DMS79 (cell line): ENCODE data around the gene TBXA2R.
"Not testable (repeated sequence)": the region's sequence is repeated elsewhere in the genome, so short reads cannot be mapped to it uniquely, and the experiment has no call there.

Source experiments
- DNase-seq: peaks from one replicate; lab custom pipeline; 2025; lab: John Stamatoyannopoulos, UW

TBXA2R gene

GRCh38 chr19:3605361-3605760 lies 1.3 kb downstream of the TBXA2R start:
- no peak for DNase-seq

GRCh38 chr19:3604987-3605343 lies 1.7 kb downstream of the TBXA2R start:
- no peak for DNase-seq

- no peak for DNase-seq
These were observed 2.3 kb downstream of the TBXA2R start for GRCh38 chr19:3604227-3604986.

- no peak for DNase-seq
These were observed 3.4 kb downstream of the TBXA2R start for GRCh38 chr19:3603121-3603811.

GRCh38 chr19:3601021-3601420 lies 5.7 kb downstream of the TBXA2R start:
- no peak for DNase-seq

GRCh38 chr19:3599776-3600187 lies 6.9 kb downstream of the TBXA2R start:
- DNase-seq, result no peak

GRCh38 chr19:3595521-3596061 lies 11.1 kb downstream of the TBXA2R start:
- no peak for DNase-seq

GRCh38 chr19:3593156-3593555 lies 13.5 kb downstream of the TBXA2R start:
- no peak for DNase-seq

GRCh38 chr19:3591876-3592613 lies 14.6 kb downstream of the TBXA2R start:
- DNase-seq, result no peak

GRCh38 chr19:3590991-3591659 lies 15.6 kb downstream of the TBXA2R start:
- DNase-seq, result no peak

- DNase-seq, result no peak
These were observed 16.7 kb downstream of the TBXA2R start for GRCh38 chr19:3589949-3590348.

GRCh38 chr19:3589439-3589838 lies 17.2 kb downstream of the TBXA2R start:
- DNase-seq, result no peak

GRCh38 chr19:3586707-3587346 lies 19.8 kb downstream of the TBXA2R start:
- DNase-seq, result peak; percentile 22

GRCh38 chr19:3586127-3586626 lies 20.5 kb downstream of the TBXA2R start:
- no peak for DNase-seq

- DNase-seq, result no peak
These were observed 21.2 kb downstream of the TBXA2R start, which contains the start of gene GIPC3 for GRCh38 chr19:3585301-3586126. TSS of gene GIPC3 (plus strand) at chr19:3585478. CDS start at chr19:3585598, 120 bp downstream.

GRCh38 chr19:3584036-3584802 lies 22.5 kb downstream of the TBXA2R start:
- not testable (repeated sequence) for DNase-seq

GRCh38 chr19:3581792-3582191 lies 24.9 kb downstream of the TBXA2R start:
- not testable (repeated sequence) for DNase-seq

- DNase-seq, result no peak
These were observed 26.3 kb downstream of the TBXA2R start for GRCh38 chr19:3580156-3580934.

GRCh38 chr19:3578390-3578789 lies 28.3 kb downstream of the TBXA2R start:
- no peak for DNase-seq
